CD8-positive, alpha-beta memory T cell (primary cell): ENCODE data around the gene INTS4. TPM values are rescaled to one million over a fixed set of nuclear protein-coding genes. Genes with fewer than 3 reads are reported as not detected.

Experiments
- CTCF ChIA-PET: fragments of 350-600 bp; sonication (Branson Sonifier 250); formaldehyde crosslinking; loops from one replicate; lab custom pipeline; 2021; ENCODE audit warnings: antibody characterized with exemption; lab: Charles Lee
- POLR2A ChIA-PET: fragments of 350-600 bp; sonication (Branson Sonifier 250); formaldehyde crosslinking; loops from one replicate; lab custom pipeline; 2021; ENCODE audit warnings: antibody characterized with exemption; lab: Charles Lee
- DNase-seq, 5 donors: peaks; one replicate each; pipeline versions ENCODE4 v3.0.0 to v3.0.0-alpha.2; 2020 to 2022; ENCODE audit warnings: mixed read lengths in 1 of 5
- H3K27ac ChIP-seq: one replicate; pipeline ENCODE4 v1.7.0; 2013; ENCODE audit warnings: low read depth, mild to moderate bottlenecking, low read length, moderate library complexity
- H3K27me3 ChIP-seq: 2 replicates; pipeline ENCODE4 v1.7.0; 2013; ENCODE audit warnings: low read length, mild to moderate bottlenecking; ENCODE audit not compliant: insufficient read depth, poor library complexity, severe bottlenecking
- H3K36me3 ChIP-seq: 2 replicates; pipeline ENCODE4 v1.7.0; 2013; ENCODE audit warnings: mild to moderate bottlenecking, low read length, moderate library complexity; ENCODE audit not compliant: insufficient read depth
- H3K4me1 ChIP-seq: 2 replicates; pipeline ENCODE4 v1.7.0; 2013; ENCODE audit warnings: mild to moderate bottlenecking, low read length, moderate library complexity; ENCODE audit not compliant: insufficient read depth
- H3K4me3 ChIP-seq: 2 replicates; pipeline ENCODE4 v1.7.0; 2013; ENCODE audit warnings: mild to moderate bottlenecking, low read length
- H3K9me3 ChIP-seq: 2 replicates; pipeline ENCODE4 v1.7.0; 2013; ENCODE audit warnings: mild to moderate bottlenecking, low read length
- H3K27ac Mint-ChIP-seq, 8 donors: one replicate each; pipeline ENCODE4 v1.8.0; 2020 to 2021; ENCODE audit warnings: mixed read lengths in 8 of 8, mild to moderate bottlenecking in 6 of 8, inconsistent platforms in 3 of 8, moderate library complexity in 3 of 8
- H3K27me3 Mint-ChIP-seq, 2 donors: one replicate each; pipeline ENCODE4 v1.8.0; 2020 to 2021; ENCODE audit warnings: mixed read lengths in 2 of 2, mild to moderate bottlenecking in 1 of 2, moderate library complexity in 1 of 2
- H3K36me3 Mint-ChIP-seq, 3 donors: one replicate each; pipeline ENCODE4 v1.8.0; 2020 to 2021; ENCODE audit warnings: mixed read lengths in 3 of 3, inconsistent platforms in 1 of 3, mild to moderate bottlenecking in 1 of 3
- H3K4me1 Mint-ChIP-seq, 3 donors: one replicate each; pipeline ENCODE4 v1.8.0; 2020 to 2021; ENCODE audit warnings: mixed read lengths in 3 of 3, inconsistent platforms in 1 of 3, mild to moderate bottlenecking in 1 of 3
- H3K4me3 Mint-ChIP-seq, 7 donors: one replicate each; pipeline ENCODE4 v1.8.0; 2020 to 2021; ENCODE audit warnings: mixed read lengths in 7 of 7, mild to moderate bottlenecking in 6 of 7, moderate library complexity in 4 of 7, inconsistent platforms in 2 of 7
- H3K9me3 Mint-ChIP-seq, 5 donors: one replicate each; pipeline ENCODE4 v1.8.0; 2020 to 2022; ENCODE audit warnings: mixed read lengths in 5 of 5, mild to moderate bottlenecking in 3 of 5, moderate library complexity in 2 of 5, inconsistent platforms in 1 of 5
- polyA plus RNA-seq: library from polyadenylated mRNA; unstranded; fragments of 300-500 nt; fragmentation: Illumina TruSeq; gene quantifications from one replicate; pipeline ENCODE4 v1.2.3, GENCODE V29; 2021
- total RNA-seq, 2 experiments: library from RNA; stranded (reverse); gene quantifications; one replicate each; pipeline ENCODE4 v1.2.3, GENCODE V29; 2021

INTS4 gene
- total and polyA plus RNA-seq, 3 experiments from 2014 or later: 44.5 to 54.9 (median 52.2) TPM

DNA sequence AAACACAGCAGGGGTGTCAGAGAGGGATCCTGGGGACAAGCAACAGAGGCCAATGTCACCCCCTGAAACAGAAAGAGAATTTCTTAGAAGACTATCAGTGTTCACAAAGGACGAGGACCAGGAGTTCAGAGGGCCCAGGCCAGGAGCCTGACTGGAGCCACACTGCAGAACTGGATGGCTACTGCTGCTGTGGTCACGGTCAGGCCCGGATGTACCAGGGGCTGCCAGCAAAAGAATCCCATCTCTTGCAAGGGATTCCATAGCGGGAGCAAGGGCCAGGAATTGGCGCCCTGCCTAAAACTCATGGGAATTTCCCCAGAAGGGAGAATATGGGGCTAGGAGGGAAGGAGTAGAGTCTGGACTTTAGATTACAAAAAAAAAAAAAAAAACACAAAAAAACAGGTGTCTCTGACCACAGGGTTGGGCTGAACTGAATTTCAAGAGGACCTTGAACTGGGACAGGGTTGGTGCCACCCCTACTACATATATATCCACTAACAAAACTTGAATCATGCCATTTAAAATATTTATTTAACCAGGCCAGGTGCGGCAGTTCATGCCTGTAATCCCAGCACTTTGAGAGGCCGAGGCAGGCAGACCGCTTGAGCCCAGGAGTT lies 44.3 kb upstream of the INTS4 start:
- Mint-ChIP-seq H3K36me3 (no peaks in the 10 kb centered on the region), H3K27me3 (no peaks in the 10 kb centered on the region), H3K4me3 (no peak overlapping the region), H3K27ac (peak overlapping the region in 1 of 8 donors; percentile 45), H3K4me1 (peaks cover 11 to 12% (median 12%) of the 10 kb centered on the region in 3 donors), H3K9me3 (no peaks in the 10 kb centered on the region)
- ChIA-PET POLR2A (no interaction called here), CTCF (no interaction called here)
- Histone ChIP-seq H3K27me3 (no peaks in the 10 kb centered on the region), H3K4me3 (no peak overlapping the region), H3K36me3 (no peaks in the 10 kb centered on the region), H3K9me3 (no peaks in the 10 kb centered on the region), H3K27ac (no peak overlapping the region), H3K4me1 (peaks cover 8% of the 10 kb centered on the region)
- no peak for DNase-seq

GRCh38 chr11:78037825-78038620 lies 43.6 kb upstream of the INTS4 start:
- no peaks in the 10 kb centered on the region for H3K36me3 Mint-ChIP-seq
- H3K27me3 Mint-ChIP-seq: no peaks in the 10 kb centered on the region
- no peak overlapping the region for H3K4me3 Mint-ChIP-seq
- Histone ChIP-seq H3K9me3 (no peaks in the 10 kb centered on the region), H3K4me3 (no peak overlapping the region), H3K27me3 (no peaks in the 10 kb centered on the region), H3K4me1 (peaks cover 8% of the 10 kb centered on the region), H3K27ac (no peak overlapping the region), H3K36me3 (no peaks in the 10 kb centered on the region)
- no peaks in the 10 kb centered on the region for H3K9me3 Mint-ChIP-seq
- ChIA-PET CTCF (interaction anchor here (1.1 kb wide), 1 partner anchor 10 kb away, joined by 3 read pairs; no protein-coding TSS in a partner anchor), POLR2A (no interaction called here)
- peaks cover 11 to 12% (median 12%) of the 10 kb centered on the region in 3 donors for H3K4me1 Mint-ChIP-seq
- H3K27ac Mint-ChIP-seq: peak overlapping the region in 2 of 8 donors; percentile 3 to 10
- no peak for DNase-seq

- H3K4me3 ChIP-seq: no peak overlapping the region
- Mint-ChIP-seq H3K4me1 (peaks cover 11 to 12% (median 12%) of the 10 kb centered on the region in 3 donors), H3K9me3 (no peaks in the 10 kb centered on the region), H3K27ac (no peak overlapping the region), H3K4me3 (no peak overlapping the region), H3K36me3 (no peaks in the 10 kb centered on the region), H3K27me3 (no peaks in the 10 kb centered on the region)
- POLR2A ChIA-PET: no interaction called here
- no peaks in the 10 kb centered on the region for H3K9me3 ChIP-seq
- H3K27me3 ChIP-seq: no peaks in the 10 kb centered on the region
- DNase-seq: no peak
- H3K36me3 ChIP-seq: no peaks in the 10 kb centered on the region
- peaks cover 8% of the 10 kb centered on the region for H3K4me1 ChIP-seq
- H3K27ac ChIP-seq: no peak overlapping the region
- CTCF ChIA-PET: interaction anchor here (1.1 kb wide), 1 partner anchor 11 kb away, joined by 3 read pairs; no protein-coding TSS in a partner anchor
Measured at GRCh38 chr11:78037056-78037455, 42.6 kb upstream of the INTS4 start.

DNA sequence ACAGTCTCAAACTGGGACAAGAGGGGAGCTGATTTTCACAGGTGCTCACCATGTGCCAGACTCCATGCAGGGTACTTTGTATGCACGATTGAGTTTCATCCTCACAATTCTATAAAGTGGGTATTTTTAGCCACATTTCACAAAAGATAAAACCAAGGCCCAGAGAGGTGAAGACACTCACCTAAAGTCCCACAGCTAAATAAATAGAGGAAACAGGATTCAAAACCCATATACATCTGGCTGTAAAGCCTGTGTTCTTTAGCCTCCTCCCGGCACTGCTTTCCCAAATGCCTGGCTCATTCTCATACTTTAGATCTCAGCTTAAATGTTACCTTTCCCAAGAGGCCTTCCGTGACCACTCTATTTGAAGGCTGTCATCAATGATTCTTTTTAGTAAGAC lies 41.8 kb upstream of the INTS4 start:
- no peaks in the 10 kb centered on the region for H3K9me3 Mint-ChIP-seq
- POLR2A ChIA-PET: no interaction called here
- no peaks in the 10 kb centered on the region for H3K36me3 ChIP-seq
- H3K9me3 ChIP-seq: no peaks in the 10 kb centered on the region
- no peak for DNase-seq
- H3K4me1 Mint-ChIP-seq: peaks cover 10 to 12% (median 11%) of the 10 kb centered on the region in 3 donors
- no peak overlapping the region for H3K4me3 ChIP-seq
- H3K27ac Mint-ChIP-seq: peak overlapping the region in 1 of 8 donors; percentile 35
- no peaks in the 10 kb centered on the region for H3K27me3 ChIP-seq
- CTCF ChIA-PET: interaction anchor here (0.6 to 2.1 kb wide), 4 partner anchors 10 to 791 kb away, joined by 3 to 7 read pairs (median 3); no protein-coding TSS in a partner anchor
- H3K27ac ChIP-seq: no peak overlapping the region
- no peak overlapping the region for H3K4me3 Mint-ChIP-seq
- peaks cover 8% of the 10 kb centered on the region for H3K4me1 ChIP-seq
- no peaks in the 10 kb centered on the region for H3K27me3 Mint-ChIP-seq
- no peaks in the 10 kb centered on the region for H3K36me3 Mint-ChIP-seq

DNA sequence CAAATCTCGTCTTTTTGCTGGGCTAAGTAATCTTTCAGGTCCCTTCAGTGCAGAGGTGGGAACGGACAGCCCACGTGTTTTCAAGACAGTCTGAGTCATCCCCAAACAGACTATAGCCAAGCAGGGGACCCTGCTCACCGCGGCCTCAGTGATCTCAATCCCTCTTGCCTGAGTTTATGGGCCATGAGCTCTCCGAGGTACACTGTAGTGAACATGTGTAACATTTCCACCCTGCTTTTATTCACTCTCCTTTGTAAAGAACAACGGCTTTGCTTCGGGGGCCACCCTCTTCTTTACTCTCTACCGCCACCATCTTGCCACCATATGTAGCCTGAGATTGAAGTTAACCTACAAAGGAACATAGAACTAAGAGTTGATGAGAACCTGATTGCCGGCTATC lies 40.2 kb upstream of the INTS4 start:
- Mint-ChIP-seq H3K27ac (no peak overlapping the region), H3K9me3 (no peaks in the 10 kb centered on the region), H3K36me3 (no peaks in the 10 kb centered on the region), H3K27me3 (peaks cover 0 to 1% of the 10 kb centered on the region in 2 donors), H3K4me3 (no peak overlapping the region), H3K4me1 (peaks cover 2% of the 10 kb centered on the region in 3 donors)
- H3K4me3 ChIP-seq: no peak overlapping the region
- H3K36me3 ChIP-seq: no peaks in the 10 kb centered on the region
- H3K27ac ChIP-seq: no peak overlapping the region
- CTCF ChIA-PET: interaction anchor here (2.1 kb wide), 1 partner anchor 11 kb away, joined by 7 read pairs; no protein-coding TSS in a partner anchor
- H3K27me3 ChIP-seq: no peaks in the 10 kb centered on the region
- H3K4me1 ChIP-seq: peaks cover 2% of the 10 kb centered on the region
- no peak for DNase-seq
- POLR2A ChIA-PET: no interaction called here
- H3K9me3 ChIP-seq: no peaks in the 10 kb centered on the region

DNA sequence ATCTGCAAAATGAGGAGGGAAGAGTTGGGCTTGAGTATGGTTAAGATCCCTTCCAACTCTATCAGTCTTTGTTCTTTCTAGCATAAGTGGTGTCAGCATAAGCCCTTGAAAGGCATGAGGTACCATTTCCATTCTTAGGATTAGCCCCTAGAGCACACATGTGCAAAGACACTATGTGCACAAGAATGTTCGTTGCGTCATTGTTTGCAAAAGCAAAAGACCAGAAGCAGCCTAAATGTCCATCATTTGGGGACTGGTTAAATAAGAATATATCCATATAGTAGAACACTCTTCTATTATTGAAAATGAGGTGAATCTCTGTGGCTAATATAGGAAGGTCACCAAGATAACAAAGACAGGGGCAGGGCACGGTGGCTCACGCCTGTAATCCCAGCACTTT lies 38.6 kb upstream of the INTS4 start:
- Histone ChIP-seq H3K9me3 (no peaks in the 10 kb centered on the region), H3K27me3 (no peaks in the 10 kb centered on the region), H3K4me3 (no peak overlapping the region), H3K27ac (no peak overlapping the region), H3K36me3 (no peaks in the 10 kb centered on the region), H3K4me1 (no peaks in the 10 kb centered on the region)
- Mint-ChIP-seq H3K9me3 (no peaks in the 10 kb centered on the region), H3K36me3 (no peaks in the 10 kb centered on the region), H3K4me3 (no peak overlapping the region), H3K27me3 (peaks cover under 1 to 1% of the 10 kb centered on the region in 2 donors), H3K27ac (no peak overlapping the region), H3K4me1 (no peaks in the 10 kb centered on the region)
- DNase-seq: no peak
- POLR2A ChIA-PET: no interaction called here
- CTCF ChIA-PET: no interaction called here

DNA sequence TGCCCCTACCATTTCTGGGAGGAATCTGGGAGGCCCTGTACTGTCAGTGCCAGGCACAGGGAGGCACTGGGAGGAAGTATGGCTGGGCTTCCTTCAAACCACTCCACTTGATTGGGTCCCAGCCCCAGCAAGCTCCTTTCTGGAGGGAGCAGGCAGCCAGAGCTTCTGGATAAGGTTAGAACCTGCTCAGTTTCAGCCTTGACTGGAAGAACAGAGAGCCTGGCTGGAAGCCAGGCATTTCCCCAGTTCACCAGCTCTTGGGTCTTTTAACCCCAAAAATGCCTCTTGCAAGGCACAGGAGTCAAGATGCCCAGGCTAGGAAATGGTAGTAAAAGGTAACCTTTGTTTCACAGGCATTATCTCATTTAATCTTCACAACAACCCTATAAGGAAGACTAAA lies 37.6 kb upstream of the INTS4 start:
- Mint-ChIP-seq H3K9me3 (no peaks in the 10 kb centered on the region), H3K4me3 (no peak overlapping the region), H3K27me3 (peaks cover 1 to 6% of the 10 kb centered on the region in 2 donors), H3K27ac (no peak overlapping the region), H3K4me1 (no peaks in the 10 kb centered on the region), H3K36me3 (no peaks in the 10 kb centered on the region)
- DNase-seq: no peak
- Histone ChIP-seq H3K9me3 (no peaks in the 10 kb centered on the region), H3K4me1 (no peaks in the 10 kb centered on the region), H3K27me3 (no peaks in the 10 kb centered on the region), H3K27ac (no peak overlapping the region), H3K4me3 (no peak overlapping the region), H3K36me3 (no peaks in the 10 kb centered on the region)
- CTCF ChIA-PET: interaction anchor here (1.6 kb wide), 1 partner anchor 14 kb away, joined by 8 read pairs; no protein-coding TSS in a partner anchor
- POLR2A ChIA-PET: no interaction called here

GRCh38 chr11:78031629-78032028 lies 37.2 kb upstream of the INTS4 start:
- POLR2A ChIA-PET: no interaction called here
- CTCF ChIA-PET: interaction anchor here (1.6 kb wide), 1 partner anchor 14 kb away, joined by 8 read pairs; no protein-coding TSS in a partner anchor

More at GRCh38 chr11:78031629-78032028, 37.2 kb upstream of the INTS4 start:
- H3K36me3 Mint-ChIP-seq: no peaks in the 10 kb centered on the region
- no peak overlapping the region for H3K27ac Mint-ChIP-seq
- no peak for DNase-seq
- Histone ChIP-seq H3K27me3 (no peaks in the 10 kb centered on the region), H3K4me3 (no peak overlapping the region), H3K9me3 (no peaks in the 10 kb centered on the region), H3K4me1 (no peaks in the 10 kb centered on the region), H3K36me3 (no peaks in the 10 kb centered on the region), H3K27ac (no peak overlapping the region)
- no peak overlapping the region for H3K4me3 Mint-ChIP-seq
- peaks cover 1 to 6% of the 10 kb centered on the region in 2 donors for H3K27me3 Mint-ChIP-seq
- H3K9me3 Mint-ChIP-seq: no peaks in the 10 kb centered on the region
- no peaks in the 10 kb centered on the region for H3K4me1 Mint-ChIP-seq
